ENCODE measurements around the gene ITGAV. TPM values are rescaled to one million over a fixed set of nuclear protein-coding genes. Genes with fewer than 3 reads are reported as not detected.

The ITGAV gene
- total and polyA plus RNA-seq, 4 donors: 6.6 to 31.3 (median 12.0) TPM

DNA sequence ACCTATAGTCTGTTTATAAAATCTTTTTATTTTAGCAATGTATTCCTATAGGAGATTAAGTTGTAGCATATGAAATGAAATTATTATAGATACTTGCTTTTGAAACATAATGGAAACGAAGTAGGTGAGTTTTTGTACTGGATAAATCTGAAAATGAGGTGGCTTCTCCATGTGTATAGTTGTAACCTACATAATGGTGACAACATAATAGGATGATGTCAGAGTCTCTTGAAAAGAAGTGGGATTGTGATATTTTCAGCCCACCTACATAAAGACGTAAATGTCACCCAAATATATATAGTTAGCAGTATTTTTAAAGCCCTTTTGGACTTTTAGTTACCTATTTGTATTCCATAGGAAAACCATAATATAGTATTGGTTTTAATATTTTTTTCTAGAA, 138.8 kb downstream of the ITGAV start:
- no peak for TF ChIP-seq RAD21 (IDR thresholded peaks at IDR 0.05)
- TF ChIP-seq, protein P1, sequence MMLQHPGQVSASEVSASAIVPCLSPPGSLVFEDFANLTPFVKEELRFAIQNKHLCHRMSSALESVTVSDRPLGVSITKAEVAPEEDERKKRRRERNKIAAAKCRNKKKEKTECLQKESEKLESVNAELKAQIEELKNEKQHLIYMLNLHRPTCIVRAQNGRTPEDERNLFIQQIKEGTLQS (IDR thresholded peaks at IDR 0.05): no peak
- TF ChIP-seq, protein P2, sequence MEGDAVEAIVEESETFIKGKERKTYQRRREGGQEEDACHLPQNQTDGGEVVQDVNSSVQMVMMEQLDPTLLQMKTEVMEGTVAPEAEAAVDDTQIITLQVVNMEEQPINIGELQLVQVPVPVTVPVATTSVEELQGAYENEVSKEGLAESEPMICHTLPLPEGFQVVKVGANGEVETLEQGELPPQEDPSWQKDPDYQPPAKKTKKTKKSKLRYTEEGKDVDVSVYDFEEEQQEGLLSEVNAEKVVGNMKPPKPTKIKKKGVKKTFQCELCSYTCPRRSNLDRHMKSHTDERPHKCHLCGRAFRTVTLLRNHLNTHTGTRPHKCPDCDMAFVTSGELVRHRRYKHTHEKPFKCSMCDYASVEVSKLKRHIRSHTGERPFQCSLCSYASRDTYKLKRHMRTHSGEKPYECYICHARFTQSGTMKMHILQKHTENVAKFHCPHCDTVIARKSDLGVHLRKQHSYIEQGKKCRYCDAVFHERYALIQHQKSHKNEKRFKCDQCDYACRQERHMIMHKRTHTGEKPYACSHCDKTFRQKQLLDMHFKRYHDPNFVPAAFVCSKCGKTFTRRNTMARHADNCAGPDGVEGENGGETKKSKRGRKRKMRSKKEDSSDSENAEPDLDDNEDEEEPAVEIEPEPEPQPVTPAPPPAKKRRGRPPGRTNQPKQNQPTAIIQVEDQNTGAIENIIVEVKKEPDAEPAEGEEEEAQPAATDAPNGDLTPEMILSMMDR (IDR thresholded peaks at IDR 0.05; ENCODE audit: low read depth, low read length, missing input control): no peak
- no peak for TF ChIP-seq EGR1 (IDR thresholded peaks at IDR 0.05; ENCODE audit: low read depth in 2 of 2)
- no peak for TF ChIP-seq RXRA (IDR thresholded peaks at IDR 0.05)
- 74% methylated on average over 2 of the region's 2 CpGs for WGBS

More for the DNA sequence above, 138.8 kb downstream of the ITGAV start:
- Histone ChIP-seq H3K9me3 (ENCODE audit: control insufficient read depth in 4 of 4, low read length in 3 of 4) (peaks cover 0 to 3% (median 0%) of the 10 kb centered on the region in 4 donors), H3K9ac (ENCODE audit: low read depth in 1 of 2, low read length in 2 of 2) (no peak overlapping the region), H3K36me3 (ENCODE audit: control insufficient read depth in 4 of 4, insufficient read depth in 3 of 4, low read depth in 1 of 4, low read length in 3 of 4) (no peaks in the 10 kb centered on the region), H3K27me3 (ENCODE audit: control insufficient read depth in 4 of 4, insufficient read depth in 4 of 4, low read length in 3 of 4) (no peaks in the 10 kb centered on the region), H3K27ac (ENCODE audit: low read depth in 1 of 2, low read length in 2 of 2) (no peak overlapping the region), H3K4me3 (ENCODE audit: low read depth in 1 of 3, low read length in 3 of 3) (no peak overlapping the region), H3K4me1 (ENCODE audit: control insufficient read depth in 4 of 4, insufficient read depth in 4 of 4, low read length in 3 of 4) (no peaks in the 10 kb centered on the region)
- no peak for DNase-seq (ENCODE audit: low spot score)

Other genes starting within 250 kb of the ITGAV start
- gene ZC3H15, start 103.8 kb upstream of the ITGAV start, total RNA-seq: 10 to 100 TPM; 30.2 to 37.1 TPM
- gene ZC3H15, start 103.8 kb upstream of the ITGAV start, polyA plus RNA-seq: 10 to 100 TPM; 29.6 to 63.5 TPM
- 1 to 10 TPM in 1 of 2 donors, under 1 TPM in 1; 0.59 to 1.0 TPM for gene FAM171B, start 104.0 kb downstream of the ITGAV start, total RNA-seq
- under 1 TPM; 0.22 TPM for gene FAM171B, start 104.0 kb downstream of the ITGAV start, polyA plus RNA-seq

Data from liver (tissue), 9 donors.